Measurements from ENCODE around the gene CEP152.
A peak's percentile ranks its signal among the peaks of the same experiment; 100 is the strongest.

The CEP152 gene

DNA sequence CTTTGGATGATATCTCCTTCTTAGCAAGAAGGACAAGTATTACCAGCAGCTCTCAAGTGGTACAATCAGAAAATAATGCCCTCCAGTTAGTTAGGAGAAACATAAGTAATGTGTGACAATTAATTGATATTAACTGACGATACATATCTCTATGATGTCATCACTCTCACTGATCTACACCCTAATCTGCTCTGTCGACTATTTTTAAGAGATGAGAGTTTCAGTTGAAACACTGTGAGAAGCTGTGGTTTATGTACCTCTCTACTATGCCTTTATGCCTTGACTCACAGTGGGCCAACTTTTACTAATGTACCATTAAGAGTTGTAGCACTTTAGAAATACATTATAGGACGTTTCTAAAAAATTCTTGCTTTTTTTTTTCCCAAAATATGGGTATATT lies 8.6 kb downstream of the CEP152 start:
- Histone ChIP-seq H3K4me1 (ENCODE audit: low read length) (peaks cover 7% of the 10 kb centered on the region), H3F3A (ENCODE audit: insufficient read depth, low read length) (peaks cover 5% of the 10 kb centered on the region; the same call in 1 of the 2 replicates), H3K79me2 (ENCODE audit: low read length) (peaks cover 87% of the 10 kb centered on the region), H3K9me2 (replicated peaks; ENCODE audit: insufficient read depth, low read length) (no peaks in the 10 kb centered on the region), H3K9ac (ENCODE audit: low read length) (no peak overlapping the region), H2AFZ (ENCODE audit: low read length) (no peak overlapping the region), H4K20me1 (ENCODE audit: insufficient read depth, low read length) (0 out of 2 replicates have a peak, but pooled peaks cover 10% of the 10 kb centered on the region), H3K4me3 (ENCODE audit: low read length) (no peak overlapping the region), H3K9me3 (replicated peaks; ENCODE audit: insufficient read depth, low read length) (no peaks in the 10 kb centered on the region), H3K27ac (ENCODE audit: low read length) (no peak overlapping the region), H3K4me2 (ENCODE audit: low read depth, low read length) (no peak overlapping the region), H3K36me3 (replicated peaks; ENCODE audit: insufficient read depth, low read length) (peaks cover 2% of the 10 kb centered on the region; the same call in 1 of the 2 replicates), H3K27me3 (replicated peaks; ENCODE audit: insufficient read depth, low read length) (no peaks in the 10 kb centered on the region)
- peak; percentile 30 for DNase-seq
- no peak for TF ChIP-seq EZH2 (optimal IDR thresholded peaks at IDR 0.05; ENCODE audit: low read depth, low read length)
- TF ChIP-seq, protein P1, sequence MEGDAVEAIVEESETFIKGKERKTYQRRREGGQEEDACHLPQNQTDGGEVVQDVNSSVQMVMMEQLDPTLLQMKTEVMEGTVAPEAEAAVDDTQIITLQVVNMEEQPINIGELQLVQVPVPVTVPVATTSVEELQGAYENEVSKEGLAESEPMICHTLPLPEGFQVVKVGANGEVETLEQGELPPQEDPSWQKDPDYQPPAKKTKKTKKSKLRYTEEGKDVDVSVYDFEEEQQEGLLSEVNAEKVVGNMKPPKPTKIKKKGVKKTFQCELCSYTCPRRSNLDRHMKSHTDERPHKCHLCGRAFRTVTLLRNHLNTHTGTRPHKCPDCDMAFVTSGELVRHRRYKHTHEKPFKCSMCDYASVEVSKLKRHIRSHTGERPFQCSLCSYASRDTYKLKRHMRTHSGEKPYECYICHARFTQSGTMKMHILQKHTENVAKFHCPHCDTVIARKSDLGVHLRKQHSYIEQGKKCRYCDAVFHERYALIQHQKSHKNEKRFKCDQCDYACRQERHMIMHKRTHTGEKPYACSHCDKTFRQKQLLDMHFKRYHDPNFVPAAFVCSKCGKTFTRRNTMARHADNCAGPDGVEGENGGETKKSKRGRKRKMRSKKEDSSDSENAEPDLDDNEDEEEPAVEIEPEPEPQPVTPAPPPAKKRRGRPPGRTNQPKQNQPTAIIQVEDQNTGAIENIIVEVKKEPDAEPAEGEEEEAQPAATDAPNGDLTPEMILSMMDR (IDR thresholded peaks at IDR 0.05; ENCODE audit: low read length) = no peak
- TF ChIP-seq EZH2phosphoT487 (IDR thresholded peaks at IDR 0.05; ENCODE audit: low read length) = no peak

DNA sequence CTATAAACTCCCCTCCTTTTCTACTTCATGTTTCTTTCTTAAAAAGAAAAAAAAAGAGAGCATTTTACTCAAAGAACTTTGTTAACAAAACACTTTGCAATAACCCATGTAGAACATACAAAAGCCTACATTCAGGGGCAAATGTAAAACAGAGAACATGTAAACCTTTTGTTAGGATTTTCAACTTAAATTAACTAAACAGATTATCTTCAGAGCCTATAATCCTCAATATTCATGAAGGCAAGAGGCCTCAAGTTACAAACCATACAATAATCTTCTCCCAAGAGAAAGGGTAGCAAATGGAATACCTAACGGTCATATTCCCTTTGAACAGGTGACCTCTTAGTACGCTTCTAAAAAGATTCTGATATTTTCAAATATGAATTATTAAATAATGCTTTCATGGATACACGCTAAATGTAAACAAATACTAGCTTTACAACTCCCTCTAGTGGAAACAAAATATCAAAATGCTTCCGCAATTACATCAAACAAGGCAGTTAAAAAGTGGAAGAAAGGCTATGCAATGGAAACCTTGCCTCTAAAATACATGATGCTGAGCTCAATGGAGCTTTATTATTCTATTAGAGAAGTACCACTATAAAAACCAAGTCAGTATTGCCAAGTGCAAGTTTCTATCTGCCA lies 9.9 kb downstream of the CEP152 start:
- H3K9ac ChIP-seq (ENCODE audit: low read length) = no peak overlapping the region
- H4K20me1 ChIP-seq (ENCODE audit: insufficient read depth, low read length) = 0 out of 2 replicates have a peak, but pooled peaks cover 10% of the 10 kb centered on the region
- no peak overlapping the region for H3K4me3 ChIP-seq (ENCODE audit: low read length)
- H3K9me3 ChIP-seq (replicated peaks; ENCODE audit: insufficient read depth, low read length) = no peaks in the 10 kb centered on the region
- H3F3A ChIP-seq (ENCODE audit: insufficient read depth, low read length) = peaks cover 5% of the 10 kb centered on the region; the same call in 1 of the 2 replicates
- H3K4me2 ChIP-seq (ENCODE audit: low read depth, low read length) = no peak overlapping the region
- H3K27ac ChIP-seq (ENCODE audit: low read length) = no peak overlapping the region
- peak; percentile 27 for DNase-seq
- H3K4me1 ChIP-seq (ENCODE audit: low read length) = peaks cover 7% of the 10 kb centered on the region
- peaks cover 74% of the 10 kb centered on the region for H3K79me2 ChIP-seq (ENCODE audit: low read length)
- H2AFZ ChIP-seq (ENCODE audit: low read length) = no peak overlapping the region
- H3K27me3 ChIP-seq (replicated peaks; ENCODE audit: insufficient read depth, low read length) = no peaks in the 10 kb centered on the region
- TF ChIP-seq, protein P1 (IDR thresholded peaks at IDR 0.05; ENCODE audit: low read length) = peak; percentile 23; the same call in 1 of the 2 replicates
- TF ChIP-seq EZH2 (optimal IDR thresholded peaks at IDR 0.05; ENCODE audit: low read depth, low read length) = no peak
- TF ChIP-seq EZH2phosphoT487 (IDR thresholded peaks at IDR 0.05; ENCODE audit: low read length) = no peak
- H3K9me2 ChIP-seq (replicated peaks; ENCODE audit: insufficient read depth, low read length) = no peaks in the 10 kb centered on the region
- peaks cover 4% of the 10 kb centered on the region; the same call in 1 of the 2 replicates for H3K36me3 ChIP-seq (replicated peaks; ENCODE audit: insufficient read depth, low read length)

DNA sequence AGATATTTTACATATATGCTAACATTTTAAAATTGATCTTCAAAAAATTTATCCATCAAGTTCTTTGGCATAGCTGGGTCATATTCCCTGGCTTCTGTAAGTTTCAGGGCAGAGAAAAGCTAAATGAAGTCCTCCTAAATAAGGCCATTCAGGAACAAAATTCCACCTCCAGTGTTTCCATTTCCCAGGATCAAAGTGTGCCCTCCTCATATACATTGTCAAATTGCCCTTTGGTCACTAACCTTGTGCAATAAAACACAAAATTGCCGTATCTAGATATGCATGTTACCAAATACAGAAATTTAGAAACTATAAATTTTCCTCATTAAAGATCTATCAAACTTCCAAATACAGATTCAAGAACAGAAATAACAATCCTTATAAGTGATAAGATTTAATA lies 10.6 kb downstream of the CEP152 start:
- H3K9ac ChIP-seq (ENCODE audit: low read length) = no peak overlapping the region
- no peak for TF ChIP-seq EZH2 (optimal IDR thresholded peaks at IDR 0.05; ENCODE audit: low read depth, low read length)
- no peak for TF ChIP-seq EZH2phosphoT487 (IDR thresholded peaks at IDR 0.05; ENCODE audit: low read length)
- TF ChIP-seq, protein P1 (IDR thresholded peaks at IDR 0.05; ENCODE audit: low read length) = no peak
- H3K9me2 ChIP-seq (replicated peaks; ENCODE audit: insufficient read depth, low read length) = no peaks in the 10 kb centered on the region
- 0 out of 2 replicates have a peak, but pooled peaks cover 10% of the 10 kb centered on the region for H4K20me1 ChIP-seq (ENCODE audit: insufficient read depth, low read length)
- H3K4me1 ChIP-seq (ENCODE audit: low read length) = peaks cover 8% of the 10 kb centered on the region
- H3F3A ChIP-seq (ENCODE audit: insufficient read depth, low read length) = peaks cover 8% of the 10 kb centered on the region
- H3K79me2 ChIP-seq (ENCODE audit: low read length) = peaks cover 67% of the 10 kb centered on the region
- no peak for DNase-seq
- no peaks in the 10 kb centered on the region for H3K9me3 ChIP-seq (replicated peaks; ENCODE audit: insufficient read depth, low read length)
- no peak overlapping the region for H3K27ac ChIP-seq (ENCODE audit: low read length)
- H3K27me3 ChIP-seq (replicated peaks; ENCODE audit: insufficient read depth, low read length) = no peaks in the 10 kb centered on the region
- no peak overlapping the region for H2AFZ ChIP-seq (ENCODE audit: low read length)
- H3K36me3 ChIP-seq (replicated peaks; ENCODE audit: insufficient read depth, low read length) = peaks cover 4% of the 10 kb centered on the region; the same call in 1 of the 2 replicates
- H3K4me2 ChIP-seq (ENCODE audit: low read depth, low read length) = no peak overlapping the region
- H3K4me3 ChIP-seq (ENCODE audit: low read length) = no peak overlapping the region

All from MM.1S (cell line).